H1 (cell line): ENCODE measurements around the gene LHX5. TPM values are rescaled to one million over a fixed set of nuclear protein-coding genes. Genes with fewer than 3 reads are reported as not detected.
A peak's percentile ranks its signal among the peaks of the same experiment; 100 is the strongest.

Experiments
- CTCF ChIA-PET: fragments of 300-600 bp; sonication (Branson Sonifier 250); formaldehyde crosslinking; loops from one replicate; lab custom pipeline; 2021; ENCODE audit not compliant: partially characterized antibody; lab: Charles Lee
- POLR2A ChIA-PET: fragments of 300-600 bp; sonication (Branson Sonifier 250); formaldehyde crosslinking; loops from one replicate; lab custom pipeline; 2021; ENCODE audit warnings: inconsistent platforms; ENCODE audit not compliant: partially characterized antibody; lab: Charles Lee
- DNase-seq, 2 experiments: peaks; one replicate each; pipeline versions ENCODE4 v3.0.0 to v3.0.0-alpha.2; 2010 to 2022; ENCODE audit warnings: low spot score in 2 of 2, low read depth in 1 of 2, mixed read lengths in 1 of 2
- FAIRE-seq: peaks from 2 replicates; lab custom pipeline; 2011; peaks lifted over from hg19 to GRCh38; lab: Jason Lieb, UNC
- H2AFZ ChIP-seq: 2 replicates; pipeline ENCODE4 v1.8.1; 2012; ENCODE audit warnings: low read length, inconsistent platforms
- H2AK5ac ChIP-seq: 2 replicates; pipeline ENCODE4 v1.6.1; 2013; ENCODE audit warnings: low read depth, low read length
- H2BK120ac ChIP-seq: replicated peaks from 2 replicates; pipeline ENCODE3; 2013; ENCODE audit warnings: low read depth, low read length, inconsistent platforms
- H2BK12ac ChIP-seq: 2 replicates; pipeline ENCODE4 v1.6.1; 2013; ENCODE audit warnings: low read depth, low read length
- H2BK15ac ChIP-seq: 2 replicates; pipeline ENCODE4 v1.6.1; 2013; ENCODE audit warnings: low read length
- H2BK20ac ChIP-seq: 2 replicates; pipeline ENCODE4 v1.6.1; 2013; ENCODE audit warnings: low read length
- H2BK5ac ChIP-seq: 2 replicates; pipeline ENCODE4 v1.6.1; 2013; ENCODE audit warnings: low read depth, low read length
- H3K14ac ChIP-seq: 2 replicates; pipeline ENCODE4 v1.6.1; 2013; ENCODE audit warnings: inconsistent platforms; ENCODE audit not compliant: insufficient read length
- H3K18ac ChIP-seq: 2 replicates; pipeline ENCODE4 v1.6.1; 2013; ENCODE audit warnings: low read length; ENCODE audit errors: extremely low read depth
- H3K23ac ChIP-seq: 2 replicates; pipeline ENCODE4 v1.6.1; 2013; ENCODE audit warnings: inconsistent platforms; ENCODE audit not compliant: insufficient read length
- H3K23me2 ChIP-seq: 2 replicates; pipeline ENCODE4 v1.6.1; 2013; ENCODE audit warnings: low read depth, low read length
- H3K27ac ChIP-seq: 2 replicates; pipeline ENCODE4 v1.6.1; 2011; ENCODE audit warnings: low read depth, low read length, inconsistent platforms
- H3K27me3 ChIP-seq, 4 experiments: replicated peaks in 1 of 4; 1 replicate in 1 of 4; 2 replicates in 3 of 4; pipeline versions ENCODE4 v1.6.1 to v1.8.1; 2011 to 2013; ENCODE audit warnings: low read length in 3 of 4, mild to moderate bottlenecking in 3 of 4, inconsistent platforms in 2 of 4, mixed read lengths in 2 of 4, moderate library complexity in 1 of 4; ENCODE audit not compliant: control insufficient read depth in 3 of 4, insufficient read depth in 3 of 4; ENCODE audit errors: extremely low read depth in 1 of 4
- H3K36me3 ChIP-seq, 4 experiments: 2 replicates each; pipeline versions ENCODE4 v1.6.1 to v1.8.1; 2011 to 2013; ENCODE audit warnings: mild to moderate bottlenecking in 4 of 4, low read length in 3 of 4, moderate library complexity in 2 of 4, control low read depth in 1 of 4, inconsistent platforms in 1 of 4; ENCODE audit not compliant: insufficient read depth in 4 of 4, control insufficient read depth in 2 of 4
- H3K4ac ChIP-seq: replicated peaks from 2 replicates; pipeline ENCODE3; 2013; ENCODE audit warnings: low read length, low read depth, mixed read lengths, inconsistent platforms; ENCODE audit not compliant: insufficient read length
- H3K4me1 ChIP-seq, 4 experiments: replicated peaks in 1 of 4; 1 replicate in 1 of 4; 2 replicates in 3 of 4; pipeline versions ENCODE4 v1.6.1 to v1.8.1; 2011 to 2013; ENCODE audit warnings: low read length in 3 of 4, inconsistent platforms in 2 of 4, mixed read lengths in 1 of 4; ENCODE audit not compliant: insufficient read depth in 4 of 4, control insufficient read depth in 3 of 4
- H3K4me2 ChIP-seq, 2 experiments: 2 replicates each; pipeline versions ENCODE4 v1.6.1 to v1.8.1; 2011 to 2013; ENCODE audit warnings: low read depth in 2 of 2, low read length in 2 of 2, control low read depth in 1 of 2, inconsistent platforms in 1 of 2, mild to moderate bottlenecking in 1 of 2; ENCODE audit not compliant: insufficient read depth in 1 of 2
- H3K4me3 ChIP-seq, 4 experiments: fragments of 200-600, 300-600 bp in 1 of 4; sonication (generic), shearing (Covaris generic), sonication (Bioruptor Twin) in 1 of 4; 2 replicates each; pipeline versions ENCODE4 v1.5.1 to v1.8.1; 2011 to 2016; ENCODE audit warnings: low read length in 4 of 4, low read depth in 3 of 4, control low read depth in 2 of 4, inconsistent platforms in 2 of 4, mild to moderate bottlenecking in 2 of 4, mixed read lengths in 1 of 4, moderate library complexity in 1 of 4; ENCODE audit not compliant: insufficient read depth in 2 of 4; ENCODE audit errors: extremely low read depth in 1 of 4
- H3K56ac ChIP-seq: replicated peaks from 2 replicates; pipeline ENCODE3; 2013; ENCODE audit warnings: low read depth, mild to moderate bottlenecking, mixed read lengths, low read length, inconsistent platforms; ENCODE audit not compliant: insufficient read length
- H3K79me1 ChIP-seq: 2 replicates; pipeline ENCODE4 v1.6.1; 2013; ENCODE audit warnings: low read depth, low read length, control low read depth
- H3K79me2 ChIP-seq, 2 experiments: 2 replicates each; pipeline versions ENCODE4 v1.6.1 to v1.8.1; 2012 to 2013; ENCODE audit warnings: low read length in 2 of 2, mild to moderate bottlenecking in 2 of 2, inconsistent platforms in 1 of 2; ENCODE audit not compliant: insufficient read depth in 2 of 2, control insufficient read depth in 1 of 2
- H3K9ac ChIP-seq, 4 experiments: replicated peaks in 1 of 4; 1 replicate in 1 of 4; 2 replicates in 3 of 4; pipeline versions ENCODE4 v1.6.1 to v1.8.1; 2011 to 2013; ENCODE audit warnings: low read depth in 3 of 4, low read length in 3 of 4, control low read depth in 2 of 4, mild to moderate bottlenecking in 2 of 4, moderate library complexity in 2 of 4, inconsistent platforms in 1 of 4; ENCODE audit errors: extremely low read depth in 1 of 4
- H3K9me3 ChIP-seq, 2 experiments: 2 replicates each; pipeline versions ENCODE4 v1.6.1 to v1.8.1; 2012 to 2013; ENCODE audit warnings: mild to moderate bottlenecking in 2 of 2, moderate library complexity in 2 of 2, control low read depth in 1 of 2, inconsistent platforms in 1 of 2, low read depth in 1 of 2, low read length in 1 of 2, mixed read lengths in 1 of 2; ENCODE audit not compliant: insufficient read depth in 2 of 2
- H4K20me1 ChIP-seq, 2 experiments: replicated peaks in 1 of 2; 2 replicates each; pipeline versions ENCODE3 to v1.8.1; 2011 to 2013; ENCODE audit warnings: inconsistent platforms in 2 of 2, low read length in 2 of 2, mild to moderate bottlenecking in 1 of 2; ENCODE audit not compliant: insufficient read depth in 2 of 2, control insufficient read depth in 1 of 2
- H4K5ac ChIP-seq: 2 replicates; pipeline ENCODE4 v1.6.1; 2013; ENCODE audit warnings: low read length, low read depth, mixed read lengths, inconsistent platforms; ENCODE audit not compliant: insufficient read length
- H4K8ac ChIP-seq: 2 replicates; pipeline ENCODE4 v1.8.0; 2013; ENCODE audit warnings: mild to moderate bottlenecking, moderate library complexity, low read length, inconsistent platforms; ENCODE audit not compliant: insufficient read depth; ENCODE audit errors: extremely low read depth
- H4K91ac ChIP-seq: replicated peaks from 2 replicates; pipeline ENCODE3; 2013; ENCODE audit warnings: low read length, mixed read lengths, inconsistent platforms; ENCODE audit not compliant: insufficient read length
- CTBP2 ChIP-seq: IDR thresholded peaks from 2 replicates; pipeline ENCODE4 v1.7.0; 2011; ENCODE audit warnings: borderline replicate concordance, mild to moderate bottlenecking, moderate library complexity, mixed read lengths, low read length; ENCODE audit not compliant: insufficient read depth, insufficient read length
- EZH2 ChIP-seq: fragments of 200-600 bp; sonication (generic); IDR thresholded peaks from 2 replicates; pipeline ENCODE4 v1.7.1; 2012; ENCODE audit warnings: low read depth, mild to moderate bottlenecking, moderate library complexity, low read length, inconsistent platforms; ENCODE audit not compliant: severe bottlenecking
- JUN ChIP-seq: IDR thresholded peaks from 2 replicates; pipeline ENCODE4 v1.6.1; 2011; ENCODE audit warnings: low read depth, mild to moderate bottlenecking, improper control_type of control experiment, low read length
- KDM4A ChIP-seq: IDR thresholded peaks from one replicate; pipeline ENCODE4 v1.7.1; 2012; ENCODE audit warnings: low read depth, mild to moderate bottlenecking, moderate library complexity, low read length, inconsistent platforms; ENCODE audit not compliant: severe bottlenecking
- POLR2A ChIP-seq, 2 experiments: IDR thresholded peaks; 1 replicate in 1 of 2; 2 replicates in 1 of 2; pipeline ENCODE4 v1.6.1; 2011; ENCODE audit warnings: low read depth in 2 of 2, low read length in 2 of 2, mild to moderate bottlenecking in 2 of 2; ENCODE audit errors: control extremely low read depth in 1 of 2
- WGBS, 2 experiments: shearing (Covaris generic) in 1 of 2; methylation state at CpG; one replicate each; pipeline versions ENCODE4 v1.1.6 to v1.1.7; 2013 to 2015; ENCODE audit warnings: low lambda C conversion rate in 2 of 2, mixed read lengths in 2 of 2, inconsistent platforms in 1 of 2, low coverage in 1 of 2, missing lambda C conversion rate in 1 of 2; ENCODE audit not compliant: insufficient replicate concordance in 2 of 2, insufficient coverage in 1 of 2, insufficient read length in 1 of 2; ENCODE audit errors: extremely low coverage in 1 of 2, missing lambda C conversion rate in 1 of 2; 5-methylcytosine and 5-hydroxymethylcytosine counted together
- polyA plus RNA-seq, 7 experiments: library from polyadenylated mRNA; depleted of rRNA in 3 of 7; stranded (reverse) in 5 of 7; unstranded in 2 of 7; fragments of >200 nt in 5 of 7; fragments of 200-250 nt in 2 of 7; gene quantifications; 1 replicate in 5 of 7; 2 replicates in 1 of 7; 4 replicates in 1 of 7; pipeline versions ENCODE4 v1.2.1 to v1.2.3, GENCODE V29; 2011 to 2013; ENCODE audit warnings: missing spikeins in 2 of 7, mixed read lengths in 2 of 7
- total RNA-seq: library from RNA; stranded (reverse); fragmentation: NEBNext Ultra II Directional; extraction: Animal tissue kit (Norgen Biotek cat#: 25700); gene quantifications from 2 replicates; pipeline ENCODE4 v1.2.1, GENCODE V29; 2021
- TF ChIP-seq, protein P1 (sequence below): IDR thresholded peaks from 2 replicates; pipeline ENCODE4 v1.6.1; 2012; ENCODE audit warnings: inconsistent platforms
- TF ChIP-seq, protein P2 (sequence below): IDR thresholded peaks from 2 replicates; pipeline ENCODE4 v1.6.1; 2012; ENCODE audit warnings: inconsistent platforms
- TF ChIP-seq, protein P3 (sequence below): IDR thresholded peaks from 2 replicates; pipeline ENCODE4 v1.6.1; 2011; ENCODE audit warnings: low read depth, mild to moderate bottlenecking, low read length; ENCODE audit not compliant: insufficient read depth

The LHX5 gene
- total and polyA plus RNA-seq, 2 of the 8 experiments (the other 6 are each of a cell fraction or from before 2014, with no cell fraction given) = 0.47 to 1.1 TPM

- Histone ChIP-seq H2AK5ac (no peak overlapping the region), H4K91ac (no peak overlapping the region), H3K56ac (no peak overlapping the region), H2BK20ac (0 out of 2 replicates have a peak overlapping the region, but pooled peaks have one; percentile 62), H4K20me1 (no peaks in the 10 kb centered on the region), H3K4me2 (no peak overlapping the region; a peak in 1 of 4 replicates), H3K4me3 (no peak overlapping the region), H3K79me1 (no peaks in the 10 kb centered on the region), H3K23me2 (peaks cover 2% of the 10 kb centered on the region; the same call in 1 of the 2 replicates), H3K14ac (no peak overlapping the region), H4K5ac (no peak overlapping the region), H3K18ac (no peak overlapping the region; the same call in 1 of the 2 replicates), H3K27me3 (peaks cover 0 to 4% (median 0%) of the 10 kb centered on the region in 4 experiments; a peak in 2 of 7 replicates), H2BK120ac (no peak overlapping the region), H2BK12ac (no peak overlapping the region), H4K8ac (no peak overlapping the region), H3K9ac (no peak overlapping the region), H3K4me1 (peaks cover 5 to 12% (median 10%) of the 10 kb centered on the region in 4 experiments), H3K23ac (no peak overlapping the region), H3K4ac (peak overlapping the region; percentile 32)
- CTCF ChIA-PET = interaction anchor here (1.0 kb wide), 1 partner anchor 17 kb away, joined by 4 read pairs; no protein-coding TSS in a partner anchor
- POLR2A ChIA-PET = interaction anchor here (1.4 kb wide), 1 partner anchor 10 kb away, joined by 5 read pairs; no protein-coding TSS in a partner anchor
- no peak for FAIRE-seq
- WGBS, 2 experiments = 83% methylated on average over 7 of the region's 7 CpGs; no CpG with 5 or more reads in 1 of the 2 experiments
- TF ChIP-seq KDM4A = no peak
- TF ChIP-seq CTBP2 = no peak
- TF ChIP-seq, protein P1, sequence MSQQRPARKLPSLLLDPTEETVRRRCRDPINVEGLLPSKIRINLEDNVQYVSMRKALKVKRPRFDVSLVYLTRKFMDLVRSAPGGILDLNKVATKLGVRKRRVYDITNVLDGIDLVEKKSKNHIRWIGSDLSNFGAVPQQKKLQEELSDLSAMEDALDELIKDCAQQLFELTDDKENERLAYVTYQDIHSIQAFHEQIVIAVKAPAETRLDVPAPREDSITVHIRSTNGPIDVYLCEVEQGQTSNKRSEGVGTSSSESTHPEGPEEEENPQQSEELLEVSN = no peak
- no peak for TF ChIP-seq JUN
- TF ChIP-seq POLR2A (IDR thresholded peaks at IDR 0.05; ENCODE audit: control extremely low read depth in 1 of 2, low read depth in 2 of 2, low read length in 2 of 2) = no peak
- TF ChIP-seq, protein P2, sequence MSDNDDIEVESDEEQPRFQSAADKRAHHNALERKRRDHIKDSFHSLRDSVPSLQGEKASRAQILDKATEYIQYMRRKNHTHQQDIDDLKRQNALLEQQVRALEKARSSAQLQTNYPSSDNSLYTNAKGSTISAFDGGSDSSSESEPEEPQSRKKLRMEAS = no peak
- TF ChIP-seq, protein P3, sequence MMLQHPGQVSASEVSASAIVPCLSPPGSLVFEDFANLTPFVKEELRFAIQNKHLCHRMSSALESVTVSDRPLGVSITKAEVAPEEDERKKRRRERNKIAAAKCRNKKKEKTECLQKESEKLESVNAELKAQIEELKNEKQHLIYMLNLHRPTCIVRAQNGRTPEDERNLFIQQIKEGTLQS = no peak
- no peak for TF ChIP-seq EZH2
- TF ChIP-seq, all 59 proteins: peak for 0
- no peak overlapping the region for H2AFZ ChIP-seq
- H3K79me2 ChIP-seq = no peaks in the 10 kb centered on the region
- no peak for DNase-seq
- H2BK5ac ChIP-seq = no peak overlapping the region
- H2BK15ac ChIP-seq = no peak overlapping the region
- H3K27ac ChIP-seq = no peak overlapping the region
- H3K9me3 ChIP-seq = no peaks in the 10 kb centered on the region; a peak in 1 of 4 replicates
- H3K36me3 ChIP-seq = no peaks in the 10 kb centered on the region
Observed at GRCh38 chr12:113505941-113506340, 34.3 kb upstream of the LHX5 start.
